DND-41 (cell line): Measurements from ENCODE around the gene RAB7B.

Source experiments
- CTCF ChIP-seq: IDR thresholded peaks from 2 replicates; pipeline ENCODE4 v1.5.1; 2012; ENCODE audit warnings: borderline replicate concordance, low read length, moderate library complexity, mild to moderate bottlenecking; ENCODE audit not compliant: poor library complexity, severe bottlenecking; ENCODE audit errors: extremely low read depth
- EZH2 ChIP-seq: IDR thresholded peaks from 3 replicates; pipeline ENCODE4 v1.6.1; 2012; ENCODE audit warnings: borderline replicate concordance, low read depth, mild to moderate bottlenecking, moderate library complexity, low read length, inconsistent platforms; ENCODE audit not compliant: severe bottlenecking

DNA sequence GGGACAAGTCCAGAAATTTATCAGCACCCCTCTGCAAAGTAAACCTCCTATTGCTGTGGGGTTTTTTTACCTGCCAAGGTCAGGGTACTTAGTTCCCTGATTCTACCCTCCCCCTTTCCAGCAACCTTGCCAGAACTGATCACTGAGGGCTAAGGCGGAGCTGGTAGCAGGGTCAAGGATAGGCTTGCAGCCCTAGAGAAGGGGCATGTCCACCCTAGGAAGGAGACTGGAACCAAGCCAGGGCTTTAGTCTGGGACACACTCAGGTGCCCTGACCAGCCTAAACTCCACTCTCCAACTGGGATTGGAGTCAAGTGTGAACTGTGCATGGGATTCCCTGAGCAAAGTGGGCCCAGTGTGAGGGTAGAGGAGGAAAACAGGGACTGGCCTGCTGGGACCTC is 53.4 kb downstream of the RAB7B start:
- TF ChIP-seq CTCF (no peak), EZH2 (no peak)
